Erythroblast (primary cell): Measurements from ENCODE around the gene DGAT2.

ENCODE experiments used
- GATA1 ChIP-seq: IDR thresholded peaks from 2 replicates; pipeline ENCODE4 v1.6.1; 2011; ENCODE audit warnings: low read depth, mild to moderate bottlenecking, control low read depth, low read length, moderate library complexity
- POLR2A ChIP-seq: IDR thresholded peaks from 2 replicates; pipeline ENCODE4 v1.6.1; 2011; ENCODE audit warnings: mild to moderate bottlenecking, low read length

DNA sequence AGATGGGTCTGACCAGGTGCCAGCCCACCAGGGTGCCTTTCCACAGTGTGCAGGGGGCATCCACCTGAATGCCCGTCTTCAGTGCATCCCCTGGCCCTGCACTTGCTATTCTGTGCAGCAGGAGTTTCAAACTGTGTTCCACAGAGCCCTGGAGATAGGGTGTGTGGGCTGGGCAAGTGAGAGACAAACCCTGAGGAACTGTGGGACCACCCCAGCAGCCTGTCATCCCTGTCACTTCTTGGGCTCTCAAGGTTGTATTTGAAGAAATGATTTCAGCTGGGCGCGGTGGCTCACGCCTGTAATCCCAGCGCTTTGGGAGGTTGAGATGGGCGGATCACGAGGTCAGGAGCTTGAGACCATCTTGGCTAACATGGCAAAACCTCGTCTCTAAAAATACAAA, 6.4 kb upstream of the DGAT2 start:
- TF ChIP-seq POLR2A (no peak), GATA1 (no peak)
